Nephron (organoid): Measurements from ENCODE around the gene AFF3.

Experiments
- H3K27ac Mint-ChIP-seq, 3 experiments: 2 replicates each; pipeline ENCODE4 v1.8.0; 2020; ENCODE audit warnings: mixed read lengths in 3 of 3, mild to moderate bottlenecking in 2 of 3, moderate library complexity in 1 of 3
- H3K27me3 Mint-ChIP-seq: 2 replicates; pipeline ENCODE4 v1.8.0; 2021; ENCODE audit warnings: low read depth, mild to moderate bottlenecking, moderate library complexity, mixed read lengths
- H3K36me3 Mint-ChIP-seq: 2 replicates; pipeline ENCODE4 v1.8.0; 2020; ENCODE audit warnings: low read depth, mixed read lengths
- H3K4me1 Mint-ChIP-seq: 2 replicates; pipeline ENCODE4 v1.8.0; 2020; ENCODE audit warnings: mixed read lengths
- H3K4me3 Mint-ChIP-seq, 3 experiments: 2 replicates each; pipeline ENCODE4 v1.8.0; 2020; ENCODE audit warnings: mild to moderate bottlenecking in 3 of 3, mixed read lengths in 3 of 3, moderate library complexity in 2 of 3
- H3K9me3 Mint-ChIP-seq: 2 replicates; pipeline ENCODE4 v1.8.0; 2020; ENCODE audit warnings: mixed read lengths
- TF ChIP-seq, protein P1 (sequence below), 3 experiments: fragments of 200-600 bp; sonication (generic); IDR thresholded peaks; one replicate each; pipeline ENCODE4 v1.5.0; 2021; ENCODE audit warnings: antibody characterized with exemption in 3 of 3; ENCODE audit not compliant: unreplicated experiment in 3 of 3

The AFF3 gene

GRCh38 chr2:100000915-100001707 is 141.3 kb downstream of the AFF3 start:
- TF ChIP-seq, protein P1, sequence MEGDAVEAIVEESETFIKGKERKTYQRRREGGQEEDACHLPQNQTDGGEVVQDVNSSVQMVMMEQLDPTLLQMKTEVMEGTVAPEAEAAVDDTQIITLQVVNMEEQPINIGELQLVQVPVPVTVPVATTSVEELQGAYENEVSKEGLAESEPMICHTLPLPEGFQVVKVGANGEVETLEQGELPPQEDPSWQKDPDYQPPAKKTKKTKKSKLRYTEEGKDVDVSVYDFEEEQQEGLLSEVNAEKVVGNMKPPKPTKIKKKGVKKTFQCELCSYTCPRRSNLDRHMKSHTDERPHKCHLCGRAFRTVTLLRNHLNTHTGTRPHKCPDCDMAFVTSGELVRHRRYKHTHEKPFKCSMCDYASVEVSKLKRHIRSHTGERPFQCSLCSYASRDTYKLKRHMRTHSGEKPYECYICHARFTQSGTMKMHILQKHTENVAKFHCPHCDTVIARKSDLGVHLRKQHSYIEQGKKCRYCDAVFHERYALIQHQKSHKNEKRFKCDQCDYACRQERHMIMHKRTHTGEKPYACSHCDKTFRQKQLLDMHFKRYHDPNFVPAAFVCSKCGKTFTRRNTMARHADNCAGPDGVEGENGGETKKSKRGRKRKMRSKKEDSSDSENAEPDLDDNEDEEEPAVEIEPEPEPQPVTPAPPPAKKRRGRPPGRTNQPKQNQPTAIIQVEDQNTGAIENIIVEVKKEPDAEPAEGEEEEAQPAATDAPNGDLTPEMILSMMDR (IDR thresholded peaks at IDR 0.05; ENCODE audit: unreplicated experiment in 3 of 3) = no peak
- peaks cover 39% of the 10 kb centered on the region for H3K4me1 Mint-ChIP-seq
- peak overlapping the region in 2 of 3 experiments; percentile 19 to 21 for H3K27ac Mint-ChIP-seq
- peaks cover 40% of the 10 kb centered on the region for H3K36me3 Mint-ChIP-seq
- no peaks in the 10 kb centered on the region for H3K9me3 Mint-ChIP-seq
- no peak overlapping the region for H3K4me3 Mint-ChIP-seq
- H3K27me3 Mint-ChIP-seq = no peaks in the 10 kb centered on the region

GRCh38 chr2:99998651-99999320 is 143.6 kb downstream of the AFF3 start:
- H3K4me3 Mint-ChIP-seq = no peak overlapping the region
- no peaks in the 10 kb centered on the region for H3K9me3 Mint-ChIP-seq
- no peak overlapping the region for H3K27ac Mint-ChIP-seq
- H3K27me3 Mint-ChIP-seq = no peaks in the 10 kb centered on the region
- TF ChIP-seq, protein P1 (IDR thresholded peaks at IDR 0.05; ENCODE audit: unreplicated experiment in 3 of 3) = no peak
- peaks cover 41% of the 10 kb centered on the region for H3K36me3 Mint-ChIP-seq
- H3K4me1 Mint-ChIP-seq = peaks cover 23% of the 10 kb centered on the region

- H3K4me3 Mint-ChIP-seq = no peak overlapping the region
- H3K27me3 Mint-ChIP-seq = no peaks in the 10 kb centered on the region
- no peak overlapping the region for H3K27ac Mint-ChIP-seq
- H3K4me1 Mint-ChIP-seq = peaks cover 34% of the 10 kb centered on the region
- TF ChIP-seq, protein P1 (IDR thresholded peaks at IDR 0.05; ENCODE audit: unreplicated experiment in 3 of 3) = no peak
- H3K36me3 Mint-ChIP-seq = peaks cover 40% of the 10 kb centered on the region
- no peaks in the 10 kb centered on the region for H3K9me3 Mint-ChIP-seq
These were observed 152.5 kb downstream of the AFF3 start for GRCh38 chr2:99989905-99990304.

GRCh38 chr2:99988599-99988998 is 153.8 kb downstream of the AFF3 start:
- H3K27me3 Mint-ChIP-seq = no peaks in the 10 kb centered on the region
- peak overlapping the region in 1 of 3 experiments; percentile 0 for H3K4me3 Mint-ChIP-seq
- TF ChIP-seq, protein P1 (IDR thresholded peaks at IDR 0.05; ENCODE audit: unreplicated experiment in 3 of 3) = no peak
- peak overlapping the region; percentile 86 to 90 (median 89) for H3K27ac Mint-ChIP-seq
- peaks cover 30% of the 10 kb centered on the region for H3K36me3 Mint-ChIP-seq
- peaks cover 46% of the 10 kb centered on the region for H3K4me1 Mint-ChIP-seq
- H3K9me3 Mint-ChIP-seq = no peaks in the 10 kb centered on the region

DNA sequence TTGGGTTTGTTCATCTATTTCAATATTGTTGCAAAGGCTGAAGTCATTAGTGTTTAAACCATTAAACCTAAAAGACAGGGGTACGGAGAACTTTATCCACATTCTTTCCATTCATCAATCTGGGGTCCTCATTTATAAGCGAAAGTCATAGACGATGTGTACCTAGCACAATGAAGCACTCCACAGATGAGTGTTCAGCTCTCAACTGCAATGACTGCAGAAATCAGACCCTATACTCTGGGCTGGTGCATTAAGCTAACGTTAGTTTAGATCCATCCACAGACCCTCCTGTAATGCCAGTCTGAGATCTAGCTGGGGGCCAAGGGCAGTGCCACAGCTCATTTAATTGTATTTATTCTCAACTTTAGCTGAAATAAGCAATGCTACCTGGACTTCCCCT is 155.2 kb downstream of the AFF3 start:
- TF ChIP-seq, protein P1 (IDR thresholded peaks at IDR 0.05; ENCODE audit: unreplicated experiment in 3 of 3) = no peak
- Mint-ChIP-seq H3K27ac (peak overlapping the region; percentile 43 to 90 (median 86)), H3K27me3 (no peaks in the 10 kb centered on the region), H3K4me3 (no peak overlapping the region), H3K4me1 (peaks cover 53% of the 10 kb centered on the region), H3K9me3 (no peaks in the 10 kb centered on the region), H3K36me3 (peaks cover 36% of the 10 kb centered on the region)
